ENCODE data around the gene SRRM1. TPM values are rescaled to one million over a fixed set of nuclear protein-coding genes. Genes with fewer than 3 reads are reported as not detected.
A peak's percentile ranks its signal among the peaks of the same experiment; 100 is the strongest.
"Not testable (repeated sequence)": the region's sequence is repeated elsewhere in the genome, so short reads cannot be mapped to it uniquely, and the experiment has no call there.

Gene SRRM1
- total RNA-seq, 1 donor from 2014 or later = 261 TPM

DNA sequence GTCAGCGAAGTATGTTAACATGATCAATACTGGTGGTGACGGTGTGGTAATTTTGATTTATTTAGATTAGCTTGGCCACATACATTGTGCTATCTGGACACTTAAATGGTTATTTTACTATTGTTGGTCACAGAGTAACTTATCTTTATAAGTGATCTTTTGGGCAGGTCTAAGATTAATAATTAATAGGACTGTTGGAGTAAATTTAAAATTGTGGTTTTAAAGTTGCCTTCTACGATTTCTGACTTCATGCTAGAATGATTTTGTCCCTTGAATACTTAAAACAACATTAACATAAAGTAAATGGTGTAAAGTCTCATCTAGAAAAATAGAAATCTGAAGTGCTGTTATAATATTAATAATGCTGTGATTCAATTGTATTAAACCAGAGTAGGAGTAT lies 14.7 kb downstream of the SRRM1 start:
- no peaks in the 10 kb centered on the region for H3K27me3 Mint-ChIP-seq
- peaks cover 69% of the 10 kb centered on the region for H3K36me3 Mint-ChIP-seq (ENCODE audit: low read depth)
- intact Hi-C loops (cut with micrococcal nuclease) = no loop called here
- no peaks in the 10 kb centered on the region for H3K9me3 Mint-ChIP-seq
- no peak overlapping the region for H3K27ac Mint-ChIP-seq
- H3K4me1 Mint-ChIP-seq = peaks cover 31% of the 10 kb centered on the region
- H3K4me3 Mint-ChIP-seq = no peak overlapping the region
- DNase-seq = no peak

- no peak overlapping the region for H3K4me3 Mint-ChIP-seq
Observed at GRCh38 chr1:24659166-24659904, 16.2 kb downstream of the SRRM1 start.

GRCh38 chr1:24659993-24660665 lies 17.0 kb downstream of the SRRM1 start:
- H3K4me3 Mint-ChIP-seq = no peak overlapping the region
- H3K9me3 Mint-ChIP-seq = no peaks in the 10 kb centered on the region
- H3K27ac Mint-ChIP-seq = no peak overlapping the region
- no peaks in the 10 kb centered on the region for H3K27me3 Mint-ChIP-seq
- intact Hi-C loops (cut with micrococcal nuclease) = no loop called here
- no peak for DNase-seq
- H3K36me3 Mint-ChIP-seq (ENCODE audit: low read depth) = peaks cover 71% of the 10 kb centered on the region
- peaks cover 30% of the 10 kb centered on the region for H3K4me1 Mint-ChIP-seq

More at GRCh38 chr1:24659166-24659904, 16.2 kb downstream of the SRRM1 start:
- Mint-ChIP-seq H3K27ac (no peak overlapping the region), H3K4me1 (peaks cover 34% of the 10 kb centered on the region), H3K27me3 (no peaks in the 10 kb centered on the region), H3K9me3 (no peaks in the 10 kb centered on the region), H3K36me3 (ENCODE audit: low read depth) (peaks cover 71% of the 10 kb centered on the region)
- intact Hi-C loops (cut with micrococcal nuclease) = no loop called here
- DNase-seq = no peak

DNA sequence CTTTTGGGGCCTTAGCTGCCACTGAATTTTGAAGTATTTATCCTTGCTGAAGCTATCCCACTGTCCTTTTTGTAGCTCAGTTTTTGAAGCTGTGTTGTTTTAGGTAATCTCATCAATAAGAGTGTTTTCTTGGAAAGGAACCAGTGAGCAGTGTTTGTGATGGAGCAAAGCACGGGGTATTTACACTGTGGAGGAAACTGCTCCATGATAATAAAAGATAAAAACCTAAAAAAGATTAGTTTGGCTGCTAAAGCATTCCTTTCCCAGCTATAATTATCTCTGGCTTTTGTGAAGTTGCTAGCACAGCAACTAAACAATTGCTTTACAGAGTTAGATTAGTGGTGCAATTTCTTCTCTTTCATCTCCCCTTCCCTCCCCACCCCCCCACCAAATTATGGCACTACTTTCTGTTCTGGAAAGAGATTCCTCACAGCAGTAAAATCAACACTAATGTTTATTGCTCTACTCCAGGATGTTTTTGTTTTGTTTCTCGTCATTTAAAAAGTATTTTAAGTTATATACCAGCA lies 21.5 kb downstream of the SRRM1 start:
- Mint-ChIP-seq H3K36me3 (ENCODE audit: low read depth) (peaks cover 72% of the 10 kb centered on the region), H3K4me3 (no peak overlapping the region)

GRCh38 chr1:24666794-24667193 lies 23.7 kb downstream of the SRRM1 start:
- H3K27ac Mint-ChIP-seq = no peak overlapping the region
- H3K4me1 Mint-ChIP-seq = peaks cover 8% of the 10 kb centered on the region
- H3K27me3 Mint-ChIP-seq = no peaks in the 10 kb centered on the region
- no peak overlapping the region for H3K4me3 Mint-ChIP-seq
- intact Hi-C loops (cut with micrococcal nuclease) = no loop called here
- peaks cover 78% of the 10 kb centered on the region for H3K36me3 Mint-ChIP-seq (ENCODE audit: low read depth)
- DNase-seq = no peak
- no peaks in the 10 kb centered on the region for H3K9me3 Mint-ChIP-seq

More for the DNA sequence above, 21.5 kb downstream of the SRRM1 start:
- H3K27ac Mint-ChIP-seq = no peak overlapping the region
- intact Hi-C loops (cut with micrococcal nuclease) = no loop called here
- DNase-seq = no peak
- no peaks in the 10 kb centered on the region for H3K27me3 Mint-ChIP-seq
- no peaks in the 10 kb centered on the region for H3K9me3 Mint-ChIP-seq
- peaks cover 12% of the 10 kb centered on the region for H3K4me1 Mint-ChIP-seq

GRCh38 chr1:24671372-24671771 lies 28.3 kb downstream of the SRRM1 start:
- peaks cover 64% of the 10 kb centered on the region for H3K36me3 Mint-ChIP-seq (ENCODE audit: low read depth)
- peak overlapping the region; percentile 31 for H3K27ac Mint-ChIP-seq
- H3K27me3 Mint-ChIP-seq; H3K4me1 Mint-ChIP-seq; intact Hi-C loops (cut with micrococcal nuclease); H3K4me3 Mint-ChIP-seq; DNase-seq; H3K9me3 Mint-ChIP-seq: not testable (repeated sequence)

- H3K4me3 Mint-ChIP-seq; DNase-seq; intact Hi-C loops (cut with micrococcal nuclease); H3K9me3 Mint-ChIP-seq; H3K27me3 Mint-ChIP-seq; H3K4me1 Mint-ChIP-seq: not testable (repeated sequence)
- peaks cover 62% of the 10 kb centered on the region for H3K36me3 Mint-ChIP-seq (ENCODE audit: low read depth)
- peak overlapping the region; percentile 11 for H3K27ac Mint-ChIP-seq
Observed at GRCh38 chr1:24672686-24673085, 29.6 kb downstream of the SRRM1 start.

DNA sequence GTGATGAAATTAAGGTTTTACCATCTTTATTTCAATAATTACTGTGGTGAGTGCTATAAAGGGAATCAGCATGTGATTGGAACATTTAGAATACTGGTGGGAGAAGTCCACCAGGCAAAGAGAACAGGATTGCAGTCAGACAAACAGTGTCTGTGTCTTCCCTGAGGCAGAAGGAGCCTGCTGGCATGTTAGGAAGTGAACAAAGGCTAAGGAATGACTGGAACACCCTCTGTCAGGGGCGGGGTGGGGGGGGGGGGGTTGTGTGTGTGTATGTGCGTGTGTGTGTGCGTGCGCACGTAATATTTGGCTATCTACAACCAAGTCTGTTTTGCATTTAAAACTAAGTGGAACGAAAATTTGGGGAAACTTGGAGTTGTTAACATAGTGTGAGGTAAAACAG lies 30.2 kb downstream of the SRRM1 start:
- Mint-ChIP-seq H3K27me3 (no peaks in the 10 kb centered on the region), H3K4me1 (peaks cover 4% of the 10 kb centered on the region), H3K9me3 (no peaks in the 10 kb centered on the region), H3K36me3 (ENCODE audit: low read depth) (peaks cover 57% of the 10 kb centered on the region), H3K4me3 (no peak overlapping the region), H3K27ac (no peak overlapping the region)
- intact Hi-C loops (cut with micrococcal nuclease) = no loop called here
- no peak for DNase-seq

DNA sequence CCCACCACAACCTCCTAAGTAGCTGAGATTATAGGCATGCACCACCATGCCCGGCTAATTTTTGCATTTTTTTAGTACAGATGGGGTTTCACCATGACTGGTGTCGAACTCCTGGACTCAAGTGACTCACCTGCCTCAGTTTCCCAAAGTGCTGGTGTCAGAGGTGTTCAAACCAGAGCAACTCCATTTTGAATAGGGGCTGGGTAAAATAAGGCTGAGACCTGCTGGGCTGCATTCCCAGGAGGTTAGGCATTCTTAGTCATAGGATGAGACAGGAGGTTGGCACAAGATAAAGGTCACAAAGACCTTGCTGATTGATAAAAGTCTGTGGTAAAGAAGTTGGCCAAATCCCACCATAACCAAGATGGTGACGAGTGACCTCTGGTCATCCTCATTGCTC lies 35.3 kb downstream of the SRRM1 start:
- H3K27ac Mint-ChIP-seq; H3K4me3 Mint-ChIP-seq; intact Hi-C loops (cut with micrococcal nuclease); DNase-seq; H3K9me3 Mint-ChIP-seq; H3K27me3 Mint-ChIP-seq; H3K4me1 Mint-ChIP-seq: not testable (repeated sequence)
- peaks cover 18% of the 10 kb centered on the region for H3K36me3 Mint-ChIP-seq (ENCODE audit: low read depth)

- no peak for DNase-seq
- intact Hi-C loops (cut with micrococcal nuclease) = no loop called here
- H3K4me3 Mint-ChIP-seq = no peak overlapping the region
- H3K4me1 Mint-ChIP-seq = no peaks in the 10 kb centered on the region
- no peaks in the 10 kb centered on the region for H3K9me3 Mint-ChIP-seq
- no peaks in the 10 kb centered on the region for H3K27me3 Mint-ChIP-seq
- peaks cover 14% of the 10 kb centered on the region for H3K36me3 Mint-ChIP-seq (ENCODE audit: low read depth)
- H3K27ac Mint-ChIP-seq = no peak overlapping the region
Observed at GRCh38 chr1:24679725-24680124, 36.6 kb downstream of the SRRM1 start.

DNA sequence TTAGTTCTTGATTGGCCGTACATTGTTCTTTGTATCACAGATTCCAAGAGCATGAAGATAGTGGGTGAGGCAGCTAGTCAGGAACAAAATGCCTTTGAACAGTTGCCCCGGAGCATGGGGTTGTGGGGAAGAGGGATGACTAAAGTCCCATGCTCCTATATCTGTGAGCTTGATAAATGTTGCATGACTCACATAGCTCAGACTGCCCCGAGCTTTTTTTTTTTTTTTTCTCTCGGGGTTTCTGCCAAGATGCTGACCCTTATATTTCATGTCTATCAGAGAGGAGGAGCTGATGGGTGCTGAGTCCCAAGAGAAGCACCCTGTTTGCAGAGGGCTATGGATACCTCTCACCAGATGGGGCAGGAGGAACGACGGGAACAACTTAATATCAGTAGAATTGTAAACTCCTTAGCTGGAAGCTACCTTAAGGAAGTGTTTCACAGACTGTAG lies 40.6 kb downstream of the SRRM1 start:
- H3K9me3 Mint-ChIP-seq = no peaks in the 10 kb centered on the region
- no peaks in the 10 kb centered on the region for H3K36me3 Mint-ChIP-seq (ENCODE audit: low read depth)
- no peaks in the 10 kb centered on the region for H3K27me3 Mint-ChIP-seq
- intact Hi-C loops (cut with micrococcal nuclease) = no loop called here
- no peak overlapping the region for H3K27ac Mint-ChIP-seq
- no peak for DNase-seq
- H3K4me3 Mint-ChIP-seq = no peak overlapping the region
- peaks cover 1% of the 10 kb centered on the region for H3K4me1 Mint-ChIP-seq

DNA sequence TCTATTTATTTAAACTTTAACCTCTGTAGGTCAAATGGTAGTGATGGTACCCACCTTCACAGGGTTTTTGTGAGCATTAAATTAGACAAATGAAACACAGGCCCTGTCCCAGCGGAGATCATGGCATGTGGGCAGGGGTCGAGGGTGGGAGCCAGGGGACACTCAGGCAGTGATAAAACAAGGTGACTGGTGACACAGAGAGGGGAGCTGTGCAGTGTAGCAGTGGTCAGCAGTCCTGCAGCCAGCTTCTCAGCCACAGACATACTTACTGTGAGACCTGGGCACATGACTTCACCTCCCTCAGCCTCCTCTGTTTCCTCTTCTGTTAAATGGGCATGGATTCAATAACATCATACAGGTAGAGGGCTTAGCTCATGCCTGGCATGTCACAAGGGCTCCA lies 44.9 kb downstream of the SRRM1 start:
- intact Hi-C loops (cut with micrococcal nuclease) = loop anchor here (2.0 kb wide), 1 partner anchor 143 kb away; no protein-coding TSS in a partner anchor
- no peak overlapping the region for H3K4me3 Mint-ChIP-seq
- no peaks in the 10 kb centered on the region for H3K9me3 Mint-ChIP-seq
- H3K36me3 Mint-ChIP-seq (ENCODE audit: low read depth) = no peaks in the 10 kb centered on the region
- H3K27me3 Mint-ChIP-seq = peaks cover 7% of the 10 kb centered on the region
- no peak overlapping the region for H3K27ac Mint-ChIP-seq
- H3K4me1 Mint-ChIP-seq = peaks cover 2% of the 10 kb centered on the region
- no peak for DNase-seq

DNA sequence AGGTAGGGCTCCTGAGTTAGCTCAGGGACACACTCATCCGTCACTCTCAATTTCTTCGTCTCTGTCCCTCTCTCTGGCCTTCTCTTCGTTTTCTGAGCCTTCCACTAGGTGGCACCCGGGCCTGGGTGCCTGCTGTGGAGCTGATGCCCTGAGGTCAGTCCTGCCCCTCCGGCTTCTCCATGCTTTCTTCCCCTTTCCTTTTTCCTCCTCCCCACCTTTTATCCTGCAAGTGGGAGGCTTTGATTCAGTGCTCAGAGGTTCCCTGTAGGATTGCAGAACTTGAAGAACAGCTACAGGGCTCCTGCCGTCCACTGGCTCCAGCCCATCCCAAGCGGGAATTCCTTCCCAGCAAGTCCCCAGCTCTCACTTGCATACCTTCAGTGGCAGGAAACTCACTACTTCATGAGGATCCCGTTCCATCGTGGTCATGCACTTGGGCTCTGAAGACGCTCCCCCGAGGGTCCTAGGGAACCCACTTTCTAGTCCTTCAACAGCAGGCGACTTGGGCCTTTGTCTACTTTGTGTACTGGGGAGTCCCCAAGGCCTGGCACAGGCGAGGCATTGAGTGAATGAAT lies 45.6 kb downstream of the SRRM1 start:
- Mint-ChIP-seq H3K4me3 (no peak overlapping the region), H3K9me3 (no peaks in the 10 kb centered on the region), H3K36me3 (ENCODE audit: low read depth) (no peaks in the 10 kb centered on the region), H3K4me1 (peaks cover 2% of the 10 kb centered on the region), H3K27me3 (peaks cover 7% of the 10 kb centered on the region), H3K27ac (no peak overlapping the region)
- intact Hi-C loops (cut with micrococcal nuclease) = loop anchor here (2.0 kb wide), 1 partner anchor 142 kb away; no protein-coding TSS in a partner anchor
- peak; percentile 89 for DNase-seq

DNA sequence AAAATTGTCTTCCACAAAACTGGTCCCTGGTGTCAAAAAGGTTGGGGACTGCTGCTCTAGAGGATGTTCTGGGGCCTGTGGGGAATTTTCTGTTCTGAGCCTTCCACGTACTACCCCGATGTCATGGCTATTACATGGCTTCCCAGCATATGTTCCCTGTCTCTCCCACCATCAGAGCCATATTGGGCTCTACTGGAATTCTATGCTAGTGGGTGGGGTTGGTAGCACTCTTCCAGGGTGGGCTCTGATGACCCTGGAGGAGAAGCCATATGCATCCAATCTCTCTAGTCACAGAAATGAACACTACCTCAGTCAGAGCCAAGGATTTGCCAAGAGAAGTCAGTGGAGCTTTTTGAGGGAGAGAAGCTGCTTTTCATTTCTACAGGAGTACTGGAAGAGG lies 47.9 kb downstream of the SRRM1 start:
- no peak for DNase-seq
- peaks cover 8% of the 10 kb centered on the region for H3K27me3 Mint-ChIP-seq
- H3K9me3 Mint-ChIP-seq = no peaks in the 10 kb centered on the region
- no peak overlapping the region for H3K27ac Mint-ChIP-seq
- H3K36me3 Mint-ChIP-seq (ENCODE audit: low read depth) = no peaks in the 10 kb centered on the region
- H3K4me3 Mint-ChIP-seq = no peak overlapping the region
- peaks cover 6% of the 10 kb centered on the region for H3K4me1 Mint-ChIP-seq
- intact Hi-C loops (cut with micrococcal nuclease) = no loop called here
